Fibroblast of lung (primary cell): ENCODE results near the gene SREBF1.

Experiments
- EZH2 ChIP-seq: IDR thresholded peaks from 2 replicates; pipeline ENCODE4 v1.5.1; 2012; ENCODE audit warnings: low read length, control low read depth, mild to moderate bottlenecking; ENCODE audit errors: missing control alignments
- TF ChIP-seq, protein P1 (sequence below), 2 donors: IDR thresholded peaks in 1 of 2; conservative IDR thresholded peaks in 1 of 2; 1 replicate in 1 of 2; 2 replicates in 1 of 2; pipeline ENCODE4 v1.5.1; 2011 to 2012; ENCODE audit warnings: low read length in 2 of 2, control low read depth in 1 of 2, inconsistent platforms in 1 of 2, low read depth in 1 of 2, mild to moderate bottlenecking in 1 of 2

DNA sequence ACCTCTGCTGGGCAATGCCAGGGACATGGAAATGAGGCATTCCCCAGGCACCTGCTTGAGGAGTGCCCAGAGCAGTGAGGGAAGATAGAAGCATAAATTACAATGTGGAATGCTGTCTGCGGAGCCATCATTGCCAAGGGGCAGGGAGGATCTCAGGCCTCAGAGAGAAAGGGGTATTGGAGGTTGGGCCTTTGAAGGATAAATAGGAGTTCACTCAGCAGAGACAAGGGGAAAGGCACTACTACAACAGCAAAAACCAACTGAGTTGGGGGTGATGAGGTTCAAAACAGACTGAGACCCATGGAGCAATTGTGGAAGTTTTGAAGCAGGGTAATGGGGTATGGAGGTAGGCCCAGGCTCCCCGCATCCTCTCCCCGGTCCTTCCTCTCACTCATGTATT lies 32.8 kb downstream of the SREBF1 start:
- TF ChIP-seq, protein P1, sequence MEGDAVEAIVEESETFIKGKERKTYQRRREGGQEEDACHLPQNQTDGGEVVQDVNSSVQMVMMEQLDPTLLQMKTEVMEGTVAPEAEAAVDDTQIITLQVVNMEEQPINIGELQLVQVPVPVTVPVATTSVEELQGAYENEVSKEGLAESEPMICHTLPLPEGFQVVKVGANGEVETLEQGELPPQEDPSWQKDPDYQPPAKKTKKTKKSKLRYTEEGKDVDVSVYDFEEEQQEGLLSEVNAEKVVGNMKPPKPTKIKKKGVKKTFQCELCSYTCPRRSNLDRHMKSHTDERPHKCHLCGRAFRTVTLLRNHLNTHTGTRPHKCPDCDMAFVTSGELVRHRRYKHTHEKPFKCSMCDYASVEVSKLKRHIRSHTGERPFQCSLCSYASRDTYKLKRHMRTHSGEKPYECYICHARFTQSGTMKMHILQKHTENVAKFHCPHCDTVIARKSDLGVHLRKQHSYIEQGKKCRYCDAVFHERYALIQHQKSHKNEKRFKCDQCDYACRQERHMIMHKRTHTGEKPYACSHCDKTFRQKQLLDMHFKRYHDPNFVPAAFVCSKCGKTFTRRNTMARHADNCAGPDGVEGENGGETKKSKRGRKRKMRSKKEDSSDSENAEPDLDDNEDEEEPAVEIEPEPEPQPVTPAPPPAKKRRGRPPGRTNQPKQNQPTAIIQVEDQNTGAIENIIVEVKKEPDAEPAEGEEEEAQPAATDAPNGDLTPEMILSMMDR (conservative IDR thresholded peaks at IDR 0.05 in 1 of 2, IDR thresholded peaks at IDR 0.05 in 1 of 2; ENCODE audit: low read depth in 1 of 2, low read length in 2 of 2) = no peak
- TF ChIP-seq EZH2 = no peak
